ENCODE results near the gene POLL. TPM values are rescaled to one million over a fixed set of nuclear protein-coding genes. Genes with fewer than 3 reads are reported as not detected.

POLL gene
- total RNA-seq, 1 experiment from 2014 or later: 7.2 TPM

DNA sequence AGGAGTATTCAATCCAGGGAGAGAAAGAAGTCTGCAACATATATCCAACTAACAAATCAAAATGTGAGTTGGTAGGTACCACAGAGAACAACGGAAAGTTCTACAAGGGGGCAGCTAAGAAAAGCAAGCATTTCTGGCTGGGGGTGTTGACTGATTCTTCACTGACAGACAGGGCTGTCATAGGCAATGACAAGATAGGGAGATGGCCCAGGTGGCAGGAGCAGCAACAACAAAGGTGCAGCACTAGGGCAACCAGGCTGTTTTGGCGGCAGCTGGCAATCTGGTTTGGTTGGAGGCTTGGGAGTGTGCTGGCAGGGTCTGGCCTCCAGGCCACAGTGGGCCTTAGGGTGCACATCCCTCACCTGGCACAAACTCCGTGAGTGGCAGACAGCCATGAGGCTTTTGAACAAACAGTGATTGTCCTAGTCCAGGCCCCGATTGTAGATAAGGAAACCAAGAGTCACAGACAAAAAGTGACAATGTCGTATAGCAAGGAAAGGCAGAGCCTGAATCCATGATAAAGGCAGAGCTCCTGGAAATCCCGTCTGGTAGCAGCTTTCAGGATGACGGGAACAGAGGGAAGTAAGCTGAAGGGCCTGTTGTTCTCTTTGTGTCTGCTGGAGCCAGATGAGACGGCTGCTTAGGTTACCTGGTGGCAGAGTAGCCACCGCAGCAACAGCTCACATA, 28.5 kb upstream of the POLL start:
- Histone ChIP-seq H3K4me1 (replicated peaks) (no peaks in the 10 kb centered on the region), H3K27me3 (replicated peaks) (no peaks in the 10 kb centered on the region), H3K36me3 (peaks cover 4% of the 10 kb centered on the region), H3K9me3 (replicated peaks) (no peaks in the 10 kb centered on the region), H3K27ac (no peak overlapping the region), H3K4me3 (no peak overlapping the region)
- no peak for DNase-seq (ENCODE audit: low read depth in 1 of 2, low spot score in 2 of 2)

DNA sequence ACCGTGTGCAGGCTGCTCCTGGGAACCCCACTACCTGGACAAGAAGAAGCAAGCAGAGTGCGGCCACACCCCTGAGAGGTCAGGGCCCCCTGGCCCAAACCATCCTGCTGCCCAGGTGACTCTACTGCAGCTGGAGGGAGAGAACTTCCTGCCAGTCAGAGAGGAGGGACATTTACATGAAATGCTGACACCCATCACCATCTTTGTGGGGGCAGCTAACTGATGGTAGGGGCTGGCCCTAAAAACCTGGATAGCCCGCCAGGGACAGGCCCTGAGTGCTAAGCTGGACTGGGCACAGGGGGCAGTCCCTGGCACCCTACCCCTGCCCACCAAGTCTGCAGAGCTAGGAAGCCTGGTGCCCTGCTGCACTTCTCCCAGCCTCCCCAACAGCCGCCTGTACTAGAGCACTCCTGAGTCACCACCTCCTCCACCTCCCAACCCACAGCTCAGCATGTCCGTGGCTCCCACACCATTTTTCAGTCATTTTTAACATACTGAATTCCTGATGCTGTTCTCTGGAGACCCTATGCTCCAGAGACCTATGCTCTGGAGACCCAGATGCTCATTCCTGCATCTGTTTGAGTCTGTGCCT, 27.6 kb upstream of the POLL start:
- no peaks in the 10 kb centered on the region for H3K27me3 ChIP-seq (replicated peaks)
- H3K36me3 ChIP-seq: peaks cover 10% of the 10 kb centered on the region
- no peak overlapping the region for H3K27ac ChIP-seq
- H3K4me1 ChIP-seq (replicated peaks): no peaks in the 10 kb centered on the region
- no peaks in the 10 kb centered on the region for H3K9me3 ChIP-seq (replicated peaks)
- no peak for DNase-seq (ENCODE audit: low read depth in 1 of 2, low spot score in 2 of 2)
- H3K4me3 ChIP-seq: no peak overlapping the region

DNA sequence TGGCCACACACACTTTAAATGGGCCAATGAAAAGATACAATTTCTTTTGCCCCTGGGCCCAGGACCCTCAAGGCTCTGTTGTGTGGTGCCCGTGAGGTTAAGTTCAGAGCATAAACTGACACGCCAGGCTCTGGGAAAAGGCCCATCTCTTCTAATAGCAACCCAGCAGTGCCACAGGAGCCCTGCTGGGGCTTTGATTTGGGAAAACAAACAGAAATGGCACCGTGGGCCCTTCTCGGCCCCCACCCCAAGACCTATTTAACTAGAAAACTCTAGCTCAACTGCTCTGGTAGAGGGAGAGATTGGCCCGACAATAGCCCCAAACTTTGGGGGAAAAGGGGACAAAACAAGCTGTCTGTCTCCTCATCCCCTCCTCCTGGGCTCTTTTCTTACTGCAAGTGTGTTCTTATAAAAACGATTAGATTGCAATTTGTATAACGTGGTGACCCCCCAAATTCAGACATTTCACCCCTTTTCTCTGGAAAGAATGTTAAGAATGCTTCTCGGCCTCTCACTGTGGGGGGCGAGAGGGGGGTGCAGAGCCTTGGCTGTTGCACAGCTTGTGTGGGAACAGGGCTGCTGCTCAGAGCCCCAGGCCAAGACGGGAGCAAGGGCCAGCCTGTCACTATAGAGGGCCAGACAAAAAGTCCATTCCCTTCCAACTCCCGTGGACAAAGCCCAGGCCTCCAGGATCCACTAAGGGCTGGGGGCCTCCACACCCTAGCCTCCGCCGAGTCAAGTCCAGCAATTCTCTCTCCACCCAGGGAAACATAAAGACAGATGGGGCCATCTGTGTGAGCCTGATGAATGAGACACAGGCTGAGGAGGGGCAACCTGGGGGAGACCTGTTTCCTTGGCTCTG, 26.8 kb upstream of the POLL start:
- Histone ChIP-seq H3K27ac (no peak overlapping the region), H3K4me1 (replicated peaks) (peaks cover 5% of the 10 kb centered on the region)
- DNase-seq (ENCODE audit: low read depth in 1 of 2, low spot score in 2 of 2): no peak

DNA sequence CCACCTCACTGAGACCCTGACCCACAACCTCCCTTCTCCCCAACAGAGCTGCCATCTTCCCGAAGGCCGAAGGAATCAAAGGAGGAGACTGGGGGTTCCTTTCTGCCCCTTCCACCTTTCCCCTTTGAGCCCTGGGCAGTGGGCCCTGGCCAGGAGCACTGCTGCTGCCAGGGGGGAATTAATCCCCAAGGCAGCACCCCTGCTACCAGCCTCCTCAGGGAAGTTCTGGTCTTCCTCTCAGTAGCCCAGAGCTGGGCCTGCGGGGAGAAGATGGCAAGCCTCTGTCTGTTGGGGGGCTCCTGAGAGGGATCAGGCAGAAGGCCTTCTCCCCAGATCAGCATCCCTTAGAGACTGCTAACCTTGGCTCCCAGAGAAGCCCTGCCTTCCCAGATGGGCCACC, 25.6 kb upstream of the POLL start:
- no peaks in the 10 kb centered on the region for H3K9me3 ChIP-seq (replicated peaks)
- no peak overlapping the region for H3K27ac ChIP-seq
- H3K27me3 ChIP-seq (replicated peaks): no peaks in the 10 kb centered on the region
- H3K36me3 ChIP-seq: peaks cover 27% of the 10 kb centered on the region
- DNase-seq (ENCODE audit: low read depth in 1 of 2, low spot score in 2 of 2): no peak
- peaks cover 12% of the 10 kb centered on the region for H3K4me1 ChIP-seq (replicated peaks)
- H3K4me3 ChIP-seq: no peak overlapping the region

More for the DNA sequence above, 26.8 kb upstream of the POLL start:
- Histone ChIP-seq H3K4me3 (no peak overlapping the region), H3K36me3 (peaks cover 17% of the 10 kb centered on the region), H3K9me3 (replicated peaks) (no peaks in the 10 kb centered on the region), H3K27me3 (replicated peaks) (no peaks in the 10 kb centered on the region)

DNA sequence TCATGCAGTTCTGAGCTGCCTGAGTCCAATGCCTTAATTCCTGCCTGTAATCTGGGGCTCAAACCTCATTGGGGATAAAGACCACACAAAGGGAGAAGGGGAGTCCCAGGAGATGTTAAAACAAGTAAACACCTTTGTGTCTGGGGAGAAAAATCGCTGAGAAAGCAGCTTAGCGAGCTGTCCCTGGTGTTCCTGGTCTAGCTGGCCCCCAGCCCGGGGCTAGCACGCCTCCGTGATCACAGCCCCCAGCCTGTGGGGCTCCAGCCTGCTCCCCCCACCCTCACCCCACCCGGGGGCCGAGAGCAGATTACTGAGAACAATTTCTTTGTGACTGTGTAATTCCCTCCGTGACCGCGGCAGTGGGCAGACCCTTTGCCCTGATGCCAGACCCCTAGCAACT, 24.8 kb upstream of the POLL start:
- Histone ChIP-seq H3K4me3 (no peak overlapping the region), H3K9me3 (replicated peaks) (no peaks in the 10 kb centered on the region), H3K27me3 (replicated peaks) (no peaks in the 10 kb centered on the region), H3K4me1 (replicated peaks) (peaks cover 12% of the 10 kb centered on the region), H3K27ac (no peak overlapping the region), H3K36me3 (peaks cover 27% of the 10 kb centered on the region)
- DNase-seq (ENCODE audit: low read depth in 1 of 2, low spot score in 2 of 2): no peak

DNA sequence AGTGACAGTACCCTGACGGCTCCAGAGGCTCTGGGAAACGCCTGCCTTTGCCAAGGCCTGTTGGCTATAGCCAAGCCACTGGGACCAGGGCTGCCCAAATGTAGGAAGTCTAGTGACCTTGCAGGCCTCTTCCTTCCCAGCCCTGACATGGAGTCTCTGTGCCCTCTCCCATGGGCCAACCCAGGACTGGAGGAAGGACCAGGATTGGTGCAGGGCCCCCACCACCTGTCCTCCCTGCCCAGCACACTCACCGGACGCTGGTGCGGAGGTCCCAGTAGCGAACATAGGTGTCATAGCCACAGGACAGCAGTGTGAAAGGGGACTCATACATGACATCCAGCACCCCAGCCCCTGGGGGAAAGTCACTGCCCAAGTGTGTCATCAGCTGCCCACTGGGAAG, 24.0 kb upstream of the POLL start:
- Histone ChIP-seq H3K27me3 (replicated peaks) (no peaks in the 10 kb centered on the region), H3K4me3 (no peak overlapping the region), H3K4me1 (replicated peaks) (peaks cover 12% of the 10 kb centered on the region), H3K9me3 (replicated peaks) (no peaks in the 10 kb centered on the region), H3K27ac (no peak overlapping the region), H3K36me3 (peaks cover 27% of the 10 kb centered on the region)
- DNase-seq (ENCODE audit: low read depth in 1 of 2, low spot score in 2 of 2): no peak

DNA sequence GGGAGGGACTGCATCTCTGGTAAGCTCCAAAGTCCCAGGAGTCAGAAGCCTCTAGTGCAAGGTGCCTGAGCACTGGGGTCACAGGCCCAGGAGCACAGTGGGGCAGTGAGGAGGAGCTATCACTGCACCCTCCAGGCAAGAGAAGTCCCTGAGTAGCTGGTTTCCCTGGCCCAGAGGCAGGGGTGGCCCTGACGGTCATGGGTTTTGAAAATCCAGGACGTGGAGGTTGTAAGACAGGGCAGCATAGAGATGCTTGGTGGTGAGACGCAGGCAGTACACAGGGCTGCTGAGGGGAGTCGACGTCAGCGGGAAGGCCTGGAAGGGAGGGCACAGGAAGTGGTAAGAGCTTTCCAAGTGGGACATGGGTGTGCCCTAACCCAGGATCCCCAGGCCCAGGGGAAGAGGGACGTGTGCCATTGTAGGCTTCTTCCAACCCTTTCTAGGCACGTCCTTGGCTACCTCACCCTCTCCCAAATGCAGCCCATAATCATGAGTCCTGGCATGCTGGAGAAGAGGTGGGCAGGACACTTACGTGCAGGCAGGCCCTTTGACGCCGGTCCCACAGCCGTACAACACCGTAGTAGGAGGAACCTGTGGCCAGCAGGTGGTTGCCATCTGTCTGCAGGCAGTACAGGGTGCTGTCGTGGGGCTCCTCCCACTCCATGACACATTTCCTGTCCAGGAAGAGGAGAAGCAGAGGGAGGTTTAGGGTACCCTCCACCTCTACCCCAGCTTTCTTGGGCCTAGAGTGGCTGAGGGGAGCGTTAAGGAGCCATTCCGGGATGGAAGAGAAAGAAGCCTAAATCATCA, 23.2 kb upstream of the POLL start:
- peaks cover 27% of the 10 kb centered on the region for H3K36me3 ChIP-seq
- no peak overlapping the region for H3K27ac ChIP-seq
- peaks cover 12% of the 10 kb centered on the region for H3K4me1 ChIP-seq (replicated peaks)
- no peak for DNase-seq (ENCODE audit: low read depth in 1 of 2, low spot score in 2 of 2)
- H3K9me3 ChIP-seq (replicated peaks): no peaks in the 10 kb centered on the region
- H3K4me3 ChIP-seq: no peak overlapping the region
- no peaks in the 10 kb centered on the region for H3K27me3 ChIP-seq (replicated peaks)

DNA sequence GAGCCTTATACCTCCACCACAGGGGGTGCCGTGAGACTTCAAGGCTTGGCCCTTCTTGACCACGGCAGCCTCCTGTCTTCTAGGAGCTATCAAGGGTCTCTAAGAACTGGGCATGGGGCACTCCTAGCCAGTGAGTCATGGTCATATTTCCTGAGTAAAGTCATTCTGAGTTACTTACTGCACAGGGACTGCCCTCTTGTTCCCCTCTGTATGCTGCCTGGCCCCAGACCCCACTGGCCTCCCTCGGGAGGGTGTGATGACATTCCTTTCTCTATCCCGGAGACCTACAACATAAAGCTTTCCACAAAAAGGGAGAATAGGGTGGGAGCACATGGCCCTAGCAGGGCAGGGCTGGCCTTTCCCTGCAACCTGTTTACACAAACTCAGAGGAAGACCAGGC, 21.4 kb upstream of the POLL start:
- Histone ChIP-seq H3K4me3 (no peak overlapping the region), H3K27me3 (replicated peaks) (no peaks in the 10 kb centered on the region), H3K36me3 (peaks cover 29% of the 10 kb centered on the region), H3K9me3 (replicated peaks) (no peaks in the 10 kb centered on the region), H3K4me1 (replicated peaks) (peaks cover 12% of the 10 kb centered on the region), H3K27ac (0 out of 2 replicates have a peak overlapping the region, but pooled peaks have one; percentile 14)
- DNase-seq (ENCODE audit: low read depth in 1 of 2, low spot score in 2 of 2): peak in 1 of 2 experiments; percentile 32

DNA sequence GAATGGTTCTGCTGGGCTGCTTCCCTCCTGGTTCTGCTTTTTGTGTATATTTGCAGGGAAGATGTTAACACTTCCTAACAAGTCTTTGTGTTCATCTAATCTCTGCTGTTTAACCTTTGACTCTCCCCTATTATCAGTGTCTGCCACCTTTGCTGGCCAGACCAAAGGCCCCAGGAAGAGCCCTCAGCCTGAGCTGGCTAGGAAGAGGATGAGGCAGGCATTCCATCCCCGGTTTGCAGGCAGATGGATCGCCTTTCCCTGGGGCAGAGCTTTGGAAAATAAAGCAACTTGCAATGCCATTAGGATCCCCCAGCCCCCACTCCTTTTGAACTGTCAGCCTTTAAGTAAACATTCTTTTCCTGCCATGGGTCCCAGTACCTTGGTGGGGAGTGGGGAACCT, 19.1 kb upstream of the POLL start:
- H3K4me1 ChIP-seq (replicated peaks): peaks cover 12% of the 10 kb centered on the region
- peaks cover 28% of the 10 kb centered on the region for H3K36me3 ChIP-seq
- H3K27me3 ChIP-seq (replicated peaks): no peaks in the 10 kb centered on the region
- no peak overlapping the region for H3K4me3 ChIP-seq
- DNase-seq (ENCODE audit: low read depth in 1 of 2, low spot score in 2 of 2): no peak
- H3K27ac ChIP-seq: no peak overlapping the region
- H3K9me3 ChIP-seq (replicated peaks): no peaks in the 10 kb centered on the region

DNA sequence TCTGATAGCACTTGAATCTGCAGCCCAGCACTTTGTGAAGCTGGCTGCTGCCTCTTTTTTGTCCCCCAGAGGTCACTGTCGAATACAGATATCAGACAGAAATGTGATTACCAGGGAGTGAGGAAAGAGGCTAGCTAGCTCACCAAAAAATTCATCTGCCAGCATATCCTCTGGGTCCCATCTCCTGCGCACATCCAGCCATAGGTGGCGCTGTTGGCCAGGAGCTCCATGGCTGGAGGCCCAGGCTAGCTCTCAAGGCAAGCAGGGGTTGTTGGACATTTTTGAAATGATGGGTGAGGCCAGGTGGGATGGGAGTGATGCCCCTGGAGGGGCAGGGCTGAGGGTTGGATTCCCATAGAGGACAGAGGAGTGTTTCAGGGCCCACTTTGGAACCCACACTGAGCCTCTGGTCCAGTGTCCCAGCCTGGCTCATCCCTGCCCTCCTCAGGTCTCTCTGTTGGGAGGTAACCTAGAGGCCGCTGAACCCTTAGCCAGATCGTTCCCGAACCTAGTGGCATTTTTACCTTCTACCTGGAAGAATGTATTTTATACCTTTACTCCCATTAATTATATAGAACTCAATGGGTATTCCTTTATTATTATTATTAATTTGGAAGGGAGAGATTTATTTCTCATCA, 14.8 kb upstream of the POLL start:
- DNase-seq (ENCODE audit: low read depth in 1 of 2, low spot score in 2 of 2): peak; percentile 71 to 77
- Histone ChIP-seq H3K36me3 (0 out of 2 replicates have a peak, but pooled peaks cover 2% of the 10 kb centered on the region), H3K4me1 (replicated peaks) (no peaks in the 10 kb centered on the region), H3K27ac (no peak overlapping the region), H3K27me3 (replicated peaks) (no peaks in the 10 kb centered on the region), H3K9me3 (replicated peaks) (no peaks in the 10 kb centered on the region), H3K4me3 (no peak overlapping the region)

DNA sequence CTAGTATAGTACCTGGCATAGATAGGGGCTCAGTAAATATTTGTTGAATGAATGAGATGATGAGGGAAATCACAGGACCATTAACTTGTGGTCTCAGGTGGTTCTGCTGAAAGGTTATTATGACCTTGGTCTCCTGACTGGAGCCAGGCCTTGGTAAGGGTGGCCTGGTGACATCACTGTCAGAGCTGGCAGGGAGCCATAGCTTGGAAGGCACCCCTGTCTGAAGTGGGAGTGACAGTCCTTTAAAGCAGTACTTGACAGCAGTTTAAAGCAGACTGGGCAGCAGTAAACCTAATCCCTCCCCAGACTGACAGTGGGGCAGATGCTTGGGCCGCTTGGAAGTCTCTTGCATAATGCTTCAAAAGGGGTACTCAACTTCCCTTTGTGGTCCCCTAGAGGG, 13.5 kb upstream of the POLL start:
- Histone ChIP-seq H3K4me1 (replicated peaks) (no peaks in the 10 kb centered on the region), H3K4me3 (no peak overlapping the region), H3K27me3 (replicated peaks) (no peaks in the 10 kb centered on the region), H3K27ac (no peak overlapping the region), H3K9me3 (replicated peaks) (no peaks in the 10 kb centered on the region), H3K36me3 (0 out of 2 replicates have a peak, but pooled peaks cover 2% of the 10 kb centered on the region)
- DNase-seq (ENCODE audit: low read depth in 1 of 2, low spot score in 2 of 2): no peak

DNA sequence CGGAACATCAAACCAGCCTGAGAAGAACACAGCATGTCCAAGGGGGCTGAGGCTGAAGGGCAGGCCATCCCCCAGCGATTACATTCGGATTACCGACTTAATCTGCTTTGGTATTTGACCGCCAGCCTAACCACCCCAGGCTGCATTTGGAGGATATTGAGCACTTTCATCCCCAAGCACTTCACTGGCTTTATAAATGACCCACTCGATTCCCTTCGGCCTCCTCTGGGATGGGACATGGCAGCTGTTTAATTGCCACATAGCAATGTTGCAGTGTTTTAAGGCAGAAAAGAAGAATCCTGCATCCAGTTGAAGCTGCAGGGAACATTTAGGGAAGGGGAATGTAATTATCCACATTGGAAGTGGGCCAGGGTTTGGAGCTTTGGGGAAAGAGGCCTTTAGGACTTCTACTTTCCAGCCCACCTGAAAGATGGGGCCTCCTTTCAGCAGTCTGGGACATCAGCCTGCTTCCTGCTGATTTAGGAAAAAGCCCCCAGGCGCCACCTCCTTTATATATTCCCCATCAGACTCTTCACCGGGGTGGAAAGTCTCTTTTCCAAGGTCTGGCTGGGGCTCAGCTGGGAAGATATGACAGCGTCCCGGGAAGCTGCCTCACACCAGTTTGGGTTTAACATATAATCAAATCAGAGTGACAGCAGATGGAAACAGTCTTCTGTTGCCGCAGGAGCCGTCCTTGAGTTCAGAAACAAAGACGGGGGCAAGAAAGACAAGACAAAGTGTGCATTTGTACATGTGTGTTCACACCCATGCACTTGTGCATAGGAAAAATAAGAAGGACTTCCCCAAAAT, 9.2 kb upstream of the POLL start:
- Histone ChIP-seq H3K36me3 (no peaks in the 10 kb centered on the region), H3K27ac (no peak overlapping the region), H3K4me1 (replicated peaks) (peaks cover 11% of the 10 kb centered on the region), H3K4me3 (no peak overlapping the region), H3K27me3 (replicated peaks) (no peaks in the 10 kb centered on the region), H3K9me3 (replicated peaks) (no peaks in the 10 kb centered on the region)
- DNase-seq (ENCODE audit: low read depth in 1 of 2, low spot score in 2 of 2): no peak
